MM.1S (cell line): ENCODE results near the gene KDM5C.

Source experiments
- DNase-seq: peaks from one replicate; pipeline ENCODE4 v3.0.0-alpha.2; 2015
- H2AFZ ChIP-seq: fragments of 300-600 bp; sonication (generic); 2 replicates; pipeline ENCODE4 v1.6.0; 2016; ENCODE audit warnings: antibody characterized with exemption, low read length
- H3F3A ChIP-seq: fragments of 300-600 bp; sonication (generic); 2 replicates; pipeline ENCODE4 v1.6.1; 2016; ENCODE audit warnings: mild to moderate bottlenecking, antibody characterized with exemption, low read length, moderate library complexity, mixed read lengths; ENCODE audit not compliant: insufficient read depth
- H3K27ac ChIP-seq: fragments of 300-600 bp; sonication (generic); 2 replicates; pipeline ENCODE4 v1.5.1; 2016; ENCODE audit warnings: mild to moderate bottlenecking, low read length
- H3K27me3 ChIP-seq: fragments of 300-600 bp; sonication (generic); replicated peaks from 2 replicates; pipeline ENCODE4 v1.6.0; 2016; ENCODE audit warnings: low read length; ENCODE audit not compliant: insufficient read depth
- H3K36me3 ChIP-seq: fragments of 300-600 bp; sonication (generic); replicated peaks from 2 replicates; pipeline ENCODE4 v1.6.1; 2016; ENCODE audit warnings: mild to moderate bottlenecking, low read length, mixed read lengths; ENCODE audit not compliant: insufficient read depth
- H3K4me1 ChIP-seq: fragments of 300-600 bp; sonication (generic); 2 replicates; pipeline ENCODE4 v1.6.1; 2016; ENCODE audit warnings: low read length, mixed read lengths
- H3K4me2 ChIP-seq: fragments of 300-600 bp; sonication (generic); 2 replicates; pipeline ENCODE4 v1.6.0; 2016; ENCODE audit warnings: low read depth, low read length
- H3K4me3 ChIP-seq: fragments of 300-600 bp; sonication (generic); 2 replicates; pipeline ENCODE4 v1.5.1; 2016; ENCODE audit warnings: low read length, mixed read lengths
- H3K79me2 ChIP-seq: fragments of 300-600 bp; sonication (generic); 2 replicates; pipeline ENCODE4 v1.6.1; 2016; ENCODE audit warnings: mixed run types, low read length, mixed read lengths
- H3K9ac ChIP-seq: fragments of 300-600 bp; sonication (generic); 2 replicates; pipeline ENCODE4 v1.6.1; 2016; ENCODE audit warnings: low read length, mixed read lengths
- H3K9me2 ChIP-seq: fragments of 300-600 bp; sonication (generic); replicated peaks from 2 replicates; pipeline ENCODE4 v1.6.1; 2016; ENCODE audit warnings: mild to moderate bottlenecking, low read length, mixed read lengths; ENCODE audit not compliant: insufficient read depth
- H3K9me3 ChIP-seq: fragments of 300-600 bp; sonication (generic); replicated peaks from 2 replicates; pipeline ENCODE4 v1.6.1; 2016; ENCODE audit warnings: mild to moderate bottlenecking, low read length, mixed read lengths; ENCODE audit not compliant: insufficient read depth
- H4K20me1 ChIP-seq: fragments of 300-600 bp; sonication (generic); 2 replicates; pipeline ENCODE4 v1.6.1; 2016; ENCODE audit warnings: mild to moderate bottlenecking, low read length, moderate library complexity, mixed read lengths; ENCODE audit not compliant: insufficient read depth
- EZH2 ChIP-seq: fragments of 300-600 bp; sonication (generic); optimal IDR thresholded peaks from 2 replicates; pipeline ENCODE3; 2017; ENCODE audit warnings: low read depth, mild to moderate bottlenecking, antibody characterized with exemption, low read length, mixed read lengths
- EZH2phosphoT487 ChIP-seq: fragments of 300-600 bp; sonication (generic); IDR thresholded peaks from 2 replicates; pipeline ENCODE4 v1.6.1; 2018; ENCODE audit warnings: antibody characterized with exemption, low read length
- TF ChIP-seq, protein P1 (sequence below): fragments of 300-600 bp; sonication (generic); IDR thresholded peaks from 2 replicates; pipeline ENCODE4 v1.5.1; 2016; ENCODE audit warnings: antibody characterized with exemption, low read length, mixed read lengths

KDM5C gene

DNA sequence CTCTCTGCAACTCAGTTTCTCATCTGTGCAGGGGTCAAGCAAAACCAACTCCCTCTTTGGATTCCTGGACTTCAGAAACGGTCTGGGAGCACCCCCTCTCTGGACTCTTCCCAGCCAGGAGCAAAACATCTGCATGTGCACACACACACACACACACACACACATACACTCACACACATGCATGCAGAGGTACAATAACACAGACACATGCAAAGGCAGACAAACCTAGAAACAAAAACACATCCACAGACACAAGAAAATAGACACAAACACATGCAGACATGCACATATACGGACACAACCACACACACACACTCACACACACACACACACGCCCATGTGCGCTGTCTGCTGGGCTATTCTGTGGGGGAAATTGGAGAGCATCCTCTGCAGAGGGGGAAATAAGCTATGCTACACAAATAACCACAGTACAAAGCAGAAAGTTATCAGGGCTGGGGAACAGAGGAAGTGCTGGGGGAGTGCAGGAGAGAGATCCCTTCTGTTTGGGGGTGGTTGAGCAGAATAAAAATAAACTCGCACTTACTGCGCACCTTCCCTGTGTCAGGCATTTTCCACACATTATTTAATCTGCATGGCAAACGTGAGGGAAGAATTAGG is 36.5 kb upstream of the KDM5C start:
- no peak overlapping the region for H3K9ac ChIP-seq
- H3K4me2 ChIP-seq, result no peak overlapping the region
- H3F3A ChIP-seq, result no peaks in the 10 kb centered on the region
- no peak overlapping the region for H2AFZ ChIP-seq
- no peaks in the 10 kb centered on the region for H3K79me2 ChIP-seq
- no peaks in the 10 kb centered on the region for H3K9me3 ChIP-seq
- no peak overlapping the region for H3K27ac ChIP-seq
- H3K27me3 ChIP-seq, result no peaks in the 10 kb centered on the region
- no peaks in the 10 kb centered on the region for H3K36me3 ChIP-seq
- no peaks in the 10 kb centered on the region for H4K20me1 ChIP-seq
- no peaks in the 10 kb centered on the region for H3K9me2 ChIP-seq
- no peak for DNase-seq
- TF ChIP-seq EZH2phosphoT487, result no peak
- TF ChIP-seq EZH2, result no peak
- TF ChIP-seq, protein P1, sequence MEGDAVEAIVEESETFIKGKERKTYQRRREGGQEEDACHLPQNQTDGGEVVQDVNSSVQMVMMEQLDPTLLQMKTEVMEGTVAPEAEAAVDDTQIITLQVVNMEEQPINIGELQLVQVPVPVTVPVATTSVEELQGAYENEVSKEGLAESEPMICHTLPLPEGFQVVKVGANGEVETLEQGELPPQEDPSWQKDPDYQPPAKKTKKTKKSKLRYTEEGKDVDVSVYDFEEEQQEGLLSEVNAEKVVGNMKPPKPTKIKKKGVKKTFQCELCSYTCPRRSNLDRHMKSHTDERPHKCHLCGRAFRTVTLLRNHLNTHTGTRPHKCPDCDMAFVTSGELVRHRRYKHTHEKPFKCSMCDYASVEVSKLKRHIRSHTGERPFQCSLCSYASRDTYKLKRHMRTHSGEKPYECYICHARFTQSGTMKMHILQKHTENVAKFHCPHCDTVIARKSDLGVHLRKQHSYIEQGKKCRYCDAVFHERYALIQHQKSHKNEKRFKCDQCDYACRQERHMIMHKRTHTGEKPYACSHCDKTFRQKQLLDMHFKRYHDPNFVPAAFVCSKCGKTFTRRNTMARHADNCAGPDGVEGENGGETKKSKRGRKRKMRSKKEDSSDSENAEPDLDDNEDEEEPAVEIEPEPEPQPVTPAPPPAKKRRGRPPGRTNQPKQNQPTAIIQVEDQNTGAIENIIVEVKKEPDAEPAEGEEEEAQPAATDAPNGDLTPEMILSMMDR, result no peak
- H3K4me1 ChIP-seq, result no peaks in the 10 kb centered on the region
- no peak overlapping the region for H3K4me3 ChIP-seq

DNA sequence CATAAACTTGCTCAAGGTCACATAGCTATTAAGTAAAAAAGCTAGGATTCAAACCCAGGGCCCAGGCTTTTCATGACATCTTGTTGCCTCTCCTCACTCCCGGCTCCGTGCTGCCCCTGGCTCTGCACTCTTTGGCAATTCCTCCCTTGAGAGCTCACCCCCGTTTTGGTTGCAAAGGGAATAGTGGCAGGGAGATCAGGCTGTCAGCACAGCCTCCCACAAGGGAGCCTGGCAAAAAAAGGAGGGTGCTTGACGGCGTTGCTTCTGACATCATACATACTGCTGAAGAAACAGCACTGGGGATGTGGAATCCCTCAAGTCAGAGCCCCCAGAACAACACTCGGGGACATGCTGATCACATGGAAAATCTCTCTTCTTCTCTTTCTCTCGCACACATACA is 35.8 kb upstream of the KDM5C start:
- Histone ChIP-seq H4K20me1 (no peaks in the 10 kb centered on the region), H3K27ac (no peak overlapping the region), H3K79me2 (no peaks in the 10 kb centered on the region), H3K9me2 (no peaks in the 10 kb centered on the region), H3K4me2 (no peak overlapping the region), H3K27me3 (no peaks in the 10 kb centered on the region), H3K36me3 (no peaks in the 10 kb centered on the region), H3K4me1 (no peaks in the 10 kb centered on the region), H3K9me3 (no peaks in the 10 kb centered on the region), H3K9ac (no peak overlapping the region), H2AFZ (no peak overlapping the region), H3K4me3 (no peak overlapping the region), H3F3A (no peaks in the 10 kb centered on the region)
- no peak for DNase-seq
- TF ChIP-seq EZH2 (no peak), EZH2phosphoT487 (no peak)
- TF ChIP-seq, protein P1, result no peak

DNA sequence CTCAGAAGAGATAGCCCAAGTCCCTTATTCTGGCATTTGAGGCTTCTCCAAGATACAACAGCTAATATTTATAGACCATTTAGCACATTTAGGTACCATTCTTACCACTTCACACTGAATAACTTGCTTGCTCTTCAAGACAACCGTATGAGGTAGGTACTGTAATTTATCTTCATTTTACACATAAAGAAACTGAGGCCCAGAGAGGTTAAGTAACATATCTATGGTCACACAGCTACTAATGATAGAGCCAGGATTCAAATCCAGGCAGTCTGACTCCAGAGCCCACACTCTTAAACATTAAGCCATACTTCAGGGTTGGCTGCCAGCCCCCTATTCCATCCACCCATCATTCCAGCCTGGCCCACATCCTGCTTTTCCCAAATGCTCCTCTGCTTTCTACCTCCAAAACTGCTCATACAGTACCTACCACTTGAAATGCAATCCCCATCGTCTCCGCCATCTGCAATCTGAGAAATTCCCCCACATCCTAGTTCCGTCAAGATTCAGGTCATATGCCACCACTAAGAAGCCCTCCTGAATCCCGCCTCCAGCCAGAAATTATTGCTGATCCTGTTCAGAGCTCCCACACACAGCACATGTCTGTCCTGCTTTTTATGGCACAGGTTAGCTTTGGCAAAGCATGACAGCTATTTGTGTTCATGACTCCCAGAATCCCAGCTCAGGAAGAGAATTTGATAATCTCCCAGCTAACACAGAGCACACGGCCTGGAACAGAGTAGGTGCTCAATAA is 32.8 kb upstream of the KDM5C start:
- Histone ChIP-seq H3K36me3 (no peaks in the 10 kb centered on the region), H3K4me1 (no peaks in the 10 kb centered on the region), H3K4me3 (no peak overlapping the region), H3K9ac (no peak overlapping the region), H3K79me2 (no peaks in the 10 kb centered on the region), H2AFZ (no peak overlapping the region), H3K27ac (no peak overlapping the region), H3K9me3 (no peaks in the 10 kb centered on the region), H4K20me1 (no peaks in the 10 kb centered on the region), H3F3A (no peaks in the 10 kb centered on the region), H3K27me3 (no peaks in the 10 kb centered on the region), H3K9me2 (no peaks in the 10 kb centered on the region), H3K4me2 (no peak overlapping the region)
- no peak for TF ChIP-seq EZH2phosphoT487
- TF ChIP-seq, protein P1, result no peak
- TF ChIP-seq EZH2, result no peak
- no peak for DNase-seq
